ENCODE data around the gene ATP2A3.

ATP2A3 gene

GRCh38 chr17:3888343-3889171 is 75.7 kb downstream of the ATP2A3 start:
- no peak for DNase-seq

GRCh38 chr17:3887804-3888203 is 76.4 kb downstream of the ATP2A3 start:
- no peak for DNase-seq

- DNase-seq: no peak
These were observed 76.8 kb downstream of the ATP2A3 start for GRCh38 chr17:3887394-3887793.

GRCh38 chr17:3886776-3887175 is 77.5 kb downstream of the ATP2A3 start:
- no peak for DNase-seq

GRCh38 chr17:3885970-3886369 is 78.3 kb downstream of the ATP2A3 start:
- no peak for DNase-seq

GRCh38 chr17:3885271-3885670 is 79.0 kb downstream of the ATP2A3 start:
- no peak for DNase-seq

GRCh38 chr17:3884188-3884587 is 80.0 kb downstream of the ATP2A3 start:
- DNase-seq: no peak

GRCh38 chr17:3882276-3882675 is 82.0 kb downstream of the ATP2A3 start:
- no peak for DNase-seq

GRCh38 chr17:3880983-3881382 is 83.3 kb downstream of the ATP2A3 start:
- DNase-seq: no peak

- no peak for DNase-seq
These were observed 84.4 kb downstream of the ATP2A3 start for GRCh38 chr17:3879591-3880417.

- DNase-seq: no peak
These were observed 85.1 kb downstream of the ATP2A3 start for GRCh38 chr17:3879186-3879585.

GRCh38 chr17:3877220-3877619 is 87.0 kb downstream of the ATP2A3 start:
- no peak for DNase-seq

GRCh38 chr17:3875317-3875716 is 88.9 kb downstream of the ATP2A3 start:
- no peak for DNase-seq
